ENCODE results near the gene IPCEF1.
"Not testable (repeated sequence)": the region's sequence is repeated elsewhere in the genome, so short reads cannot be mapped to it uniquely, and the experiment has no call there.

The IPCEF1 gene

GRCh38 chr6:154247119-154247861 lies 109.3 kb downstream of the IPCEF1 start:
- DNase-seq (ENCODE audit: low read depth in 2 of 2) = peak in 1 of 2 donors; percentile 30

GRCh38 chr6:154246723-154247118 lies 109.9 kb downstream of the IPCEF1 start:
- no peak for DNase-seq (ENCODE audit: low read depth in 2 of 2)

- DNase-seq (ENCODE audit: low read depth in 2 of 2) = no peak
Observed at GRCh38 chr6:154245506-154245905, 111.1 kb downstream of the IPCEF1 start.

GRCh38 chr6:154243793-154244750 lies 112.5 kb downstream of the IPCEF1 start:
- no peak for DNase-seq (ENCODE audit: low read depth in 2 of 2)

GRCh38 chr6:154242617-154243357 lies 113.8 kb downstream of the IPCEF1 start:
- no peak for DNase-seq (ENCODE audit: low read depth in 2 of 2)

GRCh38 chr6:154241581-154241980 lies 115.0 kb downstream of the IPCEF1 start:
- DNase-seq (ENCODE audit: low read depth in 2 of 2) = no peak

GRCh38 chr6:154241061-154241460 lies 115.5 kb downstream of the IPCEF1 start:
- not testable (repeated sequence) for DNase-seq (ENCODE audit: low read depth in 2 of 2)

GRCh38 chr6:154239392-154239791 lies 117.2 kb downstream of the IPCEF1 start:
- DNase-seq (ENCODE audit: low read depth in 2 of 2) = no peak

GRCh38 chr6:154238831-154239230 lies 117.8 kb downstream of the IPCEF1 start:
- no peak for DNase-seq (ENCODE audit: low read depth in 2 of 2)

- DNase-seq (ENCODE audit: low read depth in 2 of 2) = no peak
Observed at GRCh38 chr6:154236646-154237301, 119.8 kb downstream of the IPCEF1 start.

- DNase-seq (ENCODE audit: low read depth in 2 of 2) = no peak
Observed at GRCh38 chr6:154234019-154234772, 122.4 kb downstream of the IPCEF1 start.

- DNase-seq (ENCODE audit: low read depth in 2 of 2) = no peak
Observed at GRCh38 chr6:154233383-154233782, 123.2 kb downstream of the IPCEF1 start.

GRCh38 chr6:154232013-154232910 lies 124.3 kb downstream of the IPCEF1 start:
- DNase-seq (ENCODE audit: low read depth in 2 of 2) = no peak

GRCh38 chr6:154230910-154231595 lies 125.5 kb downstream of the IPCEF1 start:
- no peak for DNase-seq (ENCODE audit: low read depth in 2 of 2)

GRCh38 chr6:154230393-154230792 lies 126.2 kb downstream of the IPCEF1 start:
- no peak for DNase-seq (ENCODE audit: low read depth in 2 of 2)

GRCh38 chr6:154229786-154230185 lies 126.8 kb downstream of the IPCEF1 start:
- peak; percentile 53 to 57 for DNase-seq (ENCODE audit: low read depth in 2 of 2)

- no peak for DNase-seq (ENCODE audit: low read depth in 2 of 2)
Observed at GRCh38 chr6:154228521-154228905, 128.1 kb downstream of the IPCEF1 start.

GRCh38 chr6:154227862-154228520 lies 128.6 kb downstream of the IPCEF1 start:
- no peak for DNase-seq (ENCODE audit: low read depth in 2 of 2)

- DNase-seq (ENCODE audit: low read depth in 2 of 2) = no peak
Observed at GRCh38 chr6:154226461-154226860, 130.1 kb downstream of the IPCEF1 start.

All from stimulated activated CD4-positive, alpha-beta T cell treated with anti-CD3 and anti-CD28 coated beads, Interleukin-15, amount 100 ng/mL, for 48 hours (primary cell).